HEK293 (cell line): ENCODE measurements around the gene TM4SF1.

Experiments
- CTCF ChIA-PET: fragments of 350-600 bp; formaldehyde crosslinking; extraction: SDS; loops from one replicate; lab custom pipeline; 2021; ENCODE audit warnings: antibody characterized with exemption; lab: Yijun Ruan, JAX
- POLR2A ChIA-PET: fragments of 300-600 bp; formaldehyde crosslinking; extraction: SDS; loops from one replicate; lab custom pipeline; 2020; ENCODE audit warnings: antibody characterized with exemption, inconsistent platforms; lab: Yijun Ruan, JAX
- H3K27ac ChIP-seq: fragments of 200-500 bp; sonication (Bioruptor generic); 2 replicates; pipeline ENCODE4 v1.5.1; 2014; ENCODE audit warnings: low read depth, low read length, control low read depth, inconsistent platforms; ENCODE audit errors: extremely low read depth
- H3K36me3 ChIP-seq, 2 experiments: fragments of 200-500 bp in 1 of 2; sonication (Bioruptor generic) in 1 of 2; 1 replicate in 1 of 2; 2 replicates in 1 of 2; pipeline ENCODE4 v1.5.1; 2014 to 2017; ENCODE audit warnings: inconsistent platforms in 2 of 2, low read length in 2 of 2; ENCODE audit not compliant: control insufficient read depth in 2 of 2, insufficient read depth in 1 of 2
- H3K4me1 ChIP-seq: fragments of 200-500 bp; sonication (Bioruptor generic); 2 replicates; pipeline ENCODE4 v1.5.1; 2014; ENCODE audit warnings: mild to moderate bottlenecking, low read length, inconsistent platforms; ENCODE audit not compliant: control insufficient read depth, insufficient read depth
- H3K4me3 ChIP-seq: 2 replicates; pipeline ENCODE4 v1.5.1; 2011; ENCODE audit warnings: low read depth, mild to moderate bottlenecking, control low read depth, low read length, moderate library complexity
- H3K9me3 ChIP-seq: fragments of 200-500 bp; sonication (Bioruptor generic); 2 replicates; pipeline ENCODE4 v1.5.1; 2014; ENCODE audit warnings: low read depth, low read length, inconsistent platforms; ENCODE audit not compliant: control insufficient read depth, insufficient read depth
- GLI4 ChIP-seq: fragments of 450-650 bp; formaldehyde crosslinking; IDR thresholded peaks from 2 replicates; pipeline ENCODE4 v1.5.1; 2016; ENCODE audit warnings: missing biosample characterization, missing genetic modification characterization
- HOXD13 ChIP-seq: sonication (generic); formaldehyde crosslinking; IDR thresholded peaks from 2 replicates; pipeline ENCODE4 v1.8.0; 2022; ENCODE audit warnings: missing genetic modification reagents, borderline replicate concordance
- OSR2 ChIP-seq: fragments of 450-650 bp; formaldehyde crosslinking; IDR thresholded peaks from 2 replicates; pipeline ENCODE4 v1.5.1; 2016; ENCODE audit warnings: missing biosample characterization, missing genetic modification characterization
- ZBTB17 ChIP-seq: fragments of 450-650 bp; formaldehyde crosslinking; IDR thresholded peaks from 2 replicates; pipeline ENCODE4 v1.5.1; 2016; ENCODE audit warnings: missing biosample characterization, missing genetic modification characterization
- ZBTB20 ChIP-seq: fragments of 450-650 bp; formaldehyde crosslinking; IDR thresholded peaks from 2 replicates; pipeline ENCODE4 v1.5.1; 2016; ENCODE audit warnings: missing biosample characterization, missing genetic modification characterization
- ZBTB26 ChIP-seq: fragments of 450-650 bp; formaldehyde crosslinking; optimal IDR thresholded peaks from 2 replicates; pipeline ENCODE3; 2016; ENCODE audit warnings: missing biosample characterization, mild to moderate bottlenecking, missing genetic modification characterization
- ZBTB7A ChIP-seq: fragments of 450-650 bp; formaldehyde crosslinking; IDR thresholded peaks from 2 replicates; pipeline ENCODE4 v1.5.1; 2016; ENCODE audit warnings: low read depth, missing biosample characterization, missing genetic modification characterization
- ZFP69B ChIP-seq: fragments of 450-650 bp; formaldehyde crosslinking; IDR thresholded peaks from 2 replicates; pipeline ENCODE4 v1.5.1; 2016; ENCODE audit warnings: missing biosample characterization, missing genetic modification characterization
- ZNF112 ChIP-seq: fragments of 450-650 bp; formaldehyde crosslinking; IDR thresholded peaks from 2 replicates; pipeline ENCODE4 v1.5.0; 2017; ENCODE audit warnings: missing biosample characterization, missing genetic modification characterization
- ZNF132 ChIP-seq: fragments of 450-650 bp; formaldehyde crosslinking; IDR thresholded peaks from 2 replicates; pipeline ENCODE4 v1.5.1; 2017; ENCODE audit warnings: missing biosample characterization, missing genetic modification characterization, borderline replicate concordance
- ZNF138 ChIP-seq: fragments of 450-650 bp; formaldehyde crosslinking; IDR thresholded peaks from 2 replicates; pipeline ENCODE4 v1.5.1; 2016; ENCODE audit warnings: missing biosample characterization, missing genetic modification characterization, borderline replicate concordance
- ZNF157 ChIP-seq: fragments of 450-650 bp; formaldehyde crosslinking; IDR thresholded peaks from 2 replicates; pipeline ENCODE4 v1.5.1; 2016; ENCODE audit warnings: missing biosample characterization, missing genetic modification characterization
- ZNF169 ChIP-seq: fragments of 450-650 bp; formaldehyde crosslinking; IDR thresholded peaks from 2 replicates; pipeline ENCODE4 v1.5.1; 2016; ENCODE audit warnings: missing biosample characterization, missing genetic modification characterization
- ZNF2 ChIP-seq: fragments of 450-650 bp; formaldehyde crosslinking; IDR thresholded peaks from 2 replicates; pipeline ENCODE4 v1.5.1; 2016; ENCODE audit warnings: missing biosample characterization, missing genetic modification characterization
- ZNF426 ChIP-seq: fragments of 450-650 bp; formaldehyde crosslinking; IDR thresholded peaks from 2 replicates; pipeline ENCODE4 v1.5.1; 2017; ENCODE audit warnings: missing biosample characterization, missing genetic modification characterization, mild to moderate bottlenecking, inconsistent platforms, moderate library complexity
- ZNF48 ChIP-seq: fragments of 450-650 bp; formaldehyde crosslinking; IDR thresholded peaks from 2 replicates; pipeline ENCODE4 v1.5.1; 2016; ENCODE audit warnings: missing biosample characterization, missing genetic modification characterization
- ZNF501 ChIP-seq: fragments of 450-650 bp; formaldehyde crosslinking; IDR thresholded peaks from 2 replicates; pipeline ENCODE4 v1.5.1; 2016; ENCODE audit warnings: missing biosample characterization, missing genetic modification characterization
- ZNF596 ChIP-seq: fragments of 450-650 bp; IDR thresholded peaks from 2 replicates; pipeline ENCODE4 v1.5.0; 2018; ENCODE audit warnings: missing biosample characterization, mild to moderate bottlenecking, missing genetic modification characterization, moderate library complexity
- ZNF623 ChIP-seq: fragments of 450-650 bp; formaldehyde crosslinking; IDR thresholded peaks from 2 replicates; pipeline ENCODE4 v1.5.1; 2016; ENCODE audit warnings: missing biosample characterization, missing genetic modification characterization
- ZNF791 ChIP-seq: fragments of 450-650 bp; formaldehyde crosslinking; IDR thresholded peaks from 2 replicates; pipeline ENCODE4 v1.5.1; 2016; ENCODE audit warnings: missing biosample characterization, missing genetic modification characterization
- TF ChIP-seq, protein P1 (sequence below): fragments of 450-650 bp; IDR thresholded peaks from 2 replicates; pipeline ENCODE4 v1.5.1; 2018; ENCODE audit warnings: missing biosample characterization, mild to moderate bottlenecking, missing genetic modification characterization
- TF ChIP-seq, protein P2 (sequence below): fragments of 450-650 bp; formaldehyde crosslinking; IDR thresholded peaks from 2 replicates; pipeline ENCODE4 v1.5.1; 2016; ENCODE audit warnings: missing biosample characterization, missing genetic modification characterization, borderline replicate concordance

The TM4SF1 gene

GRCh38 chr3:149390772-149391212 is 13.3 kb upstream of the TM4SF1 start:
- H3K4me1 ChIP-seq = peaks cover 5% of the 10 kb centered on the region; the same call in 1 of the 2 replicates
- ChIA-PET CTCF (interaction anchor here (0.5 kb wide), 1 partner anchor 89 kb away, joined by 3 read pairs; no protein-coding TSS in a partner anchor), POLR2A (no interaction called here)
- no peak overlapping the region for H3K27ac ChIP-seq
- TF ChIP-seq ZNF48 (tag by site-specific recombination) (no peak), ZNF596 (tag by site-specific recombination) (no peak), ZBTB7A (tag by site-specific recombination) (no peak), ZNF112 (tag by site-specific recombination) (no peak), ZBTB17 (tag by site-specific recombination) (no peak), ZFP69B (tag by site-specific recombination) (no peak), ZNF426 (no peak), ZNF791 (no peak), GLI4 (no peak), ZBTB20 (no peak), ZNF157 (tag by site-specific recombination) (no peak), OSR2 (no peak), HOXD13 (CRISPR knock-in tag) (no peak), ZNF169 (tag by site-specific recombination) (no peak), ZNF501 (tag by site-specific recombination) (no peak)
- TF ChIP-seq, protein P1, sequence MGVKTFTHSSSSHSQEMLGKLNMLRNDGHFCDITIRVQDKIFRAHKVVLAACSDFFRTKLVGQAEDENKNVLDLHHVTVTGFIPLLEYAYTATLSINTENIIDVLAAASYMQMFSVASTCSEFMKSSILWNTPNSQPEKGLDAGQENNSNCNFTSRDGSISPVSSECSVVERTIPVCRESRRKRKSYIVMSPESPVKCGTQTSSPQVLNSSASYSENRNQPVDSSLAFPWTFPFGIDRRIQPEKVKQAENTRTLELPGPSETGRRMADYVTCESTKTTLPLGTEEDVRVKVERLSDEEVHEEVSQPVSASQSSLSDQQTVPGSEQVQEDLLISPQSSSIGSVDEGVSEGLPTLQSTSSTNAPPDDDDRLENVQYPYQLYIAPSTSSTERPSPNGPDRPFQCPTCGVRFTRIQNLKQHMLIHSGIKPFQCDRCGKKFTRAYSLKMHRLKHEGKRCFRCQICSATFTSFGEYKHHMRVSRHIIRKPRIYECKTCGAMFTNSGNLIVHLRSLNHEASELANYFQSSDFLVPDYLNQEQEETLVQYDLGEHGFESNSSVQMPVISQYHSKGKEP (tag by site-specific recombination) = no peak
- TF ChIP-seq, protein P2, sequence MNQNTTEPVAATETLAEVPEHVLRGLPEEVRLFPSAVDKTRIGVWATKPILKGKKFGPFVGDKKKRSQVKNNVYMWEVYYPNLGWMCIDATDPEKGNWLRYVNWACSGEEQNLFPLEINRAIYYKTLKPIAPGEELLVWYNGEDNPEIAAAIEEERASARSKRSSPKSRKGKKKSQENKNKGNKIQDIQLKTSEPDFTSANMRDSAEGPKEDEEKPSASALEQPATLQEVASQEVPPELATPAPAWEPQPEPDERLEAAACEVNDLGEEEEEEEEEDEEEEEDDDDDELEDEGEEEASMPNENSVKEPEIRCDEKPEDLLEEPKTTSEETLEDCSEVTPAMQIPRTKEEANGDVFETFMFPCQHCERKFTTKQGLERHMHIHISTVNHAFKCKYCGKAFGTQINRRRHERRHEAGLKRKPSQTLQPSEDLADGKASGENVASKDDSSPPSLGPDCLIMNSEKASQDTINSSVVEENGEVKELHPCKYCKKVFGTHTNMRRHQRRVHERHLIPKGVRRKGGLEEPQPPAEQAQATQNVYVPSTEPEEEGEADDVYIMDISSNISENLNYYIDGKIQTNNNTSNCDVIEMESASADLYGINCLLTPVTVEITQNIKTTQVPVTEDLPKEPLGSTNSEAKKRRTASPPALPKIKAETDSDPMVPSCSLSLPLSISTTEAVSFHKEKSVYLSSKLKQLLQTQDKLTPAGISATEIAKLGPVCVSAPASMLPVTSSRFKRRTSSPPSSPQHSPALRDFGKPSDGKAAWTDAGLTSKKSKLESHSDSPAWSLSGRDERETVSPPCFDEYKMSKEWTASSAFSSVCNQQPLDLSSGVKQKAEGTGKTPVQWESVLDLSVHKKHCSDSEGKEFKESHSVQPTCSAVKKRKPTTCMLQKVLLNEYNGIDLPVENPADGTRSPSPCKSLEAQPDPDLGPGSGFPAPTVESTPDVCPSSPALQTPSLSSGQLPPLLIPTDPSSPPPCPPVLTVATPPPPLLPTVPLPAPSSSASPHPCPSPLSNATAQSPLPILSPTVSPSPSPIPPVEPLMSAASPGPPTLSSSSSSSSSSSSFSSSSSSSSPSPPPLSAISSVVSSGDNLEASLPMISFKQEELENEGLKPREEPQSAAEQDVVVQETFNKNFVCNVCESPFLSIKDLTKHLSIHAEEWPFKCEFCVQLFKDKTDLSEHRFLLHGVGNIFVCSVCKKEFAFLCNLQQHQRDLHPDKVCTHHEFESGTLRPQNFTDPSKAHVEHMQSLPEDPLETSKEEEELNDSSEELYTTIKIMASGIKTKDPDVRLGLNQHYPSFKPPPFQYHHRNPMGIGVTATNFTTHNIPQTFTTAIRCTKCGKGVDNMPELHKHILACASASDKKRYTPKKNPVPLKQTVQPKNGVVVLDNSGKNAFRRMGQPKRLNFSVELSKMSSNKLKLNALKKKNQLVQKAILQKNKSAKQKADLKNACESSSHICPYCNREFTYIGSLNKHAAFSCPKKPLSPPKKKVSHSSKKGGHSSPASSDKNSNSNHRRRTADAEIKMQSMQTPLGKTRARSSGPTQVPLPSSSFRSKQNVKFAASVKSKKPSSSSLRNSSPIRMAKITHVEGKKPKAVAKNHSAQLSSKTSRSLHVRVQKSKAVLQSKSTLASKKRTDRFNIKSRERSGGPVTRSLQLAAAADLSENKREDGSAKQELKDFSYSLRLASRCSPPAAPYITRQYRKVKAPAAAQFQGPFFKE (tag by site-specific recombination) = no peak
- H3K36me3 ChIP-seq = no peaks in the 10 kb centered on the region
- H3K9me3 ChIP-seq = no peaks in the 10 kb centered on the region
- H3K4me3 ChIP-seq = no peak overlapping the region

GRCh38 chr3:149390294-149390693 is 12.8 kb upstream of the TM4SF1 start:
- Histone ChIP-seq H3K9me3 (no peaks in the 10 kb centered on the region), H3K4me1 (peaks cover 4% of the 10 kb centered on the region; the same call in 1 of the 2 replicates), H3K4me3 (no peak overlapping the region), H3K27ac (no peak overlapping the region), H3K36me3 (no peaks in the 10 kb centered on the region)
- TF ChIP-seq ZNF138 = no peak
- no peak for TF ChIP-seq ZNF132 (tag by site-specific recombination)
- TF ChIP-seq ZNF623 (tag by site-specific recombination) = no peak
- no peak for TF ChIP-seq ZBTB26 (tag by site-specific recombination)
- TF ChIP-seq ZNF2 = no peak
- CTCF ChIA-PET = interaction anchor here (0.6 to 1.5 kb wide), 3 partner anchors 23 to 98 kb away, joined by 3 to 5 read pairs (median 4); no protein-coding TSS in a partner anchor
- POLR2A ChIA-PET = no interaction called here
